A673 (cell line): ENCODE data around the gene PIAS4.

ENCODE experiments used
- EZH2 ChIP-seq: fragments of 200-600 bp; sonication (generic); IDR thresholded peaks from 2 replicates; pipeline ENCODE4 v1.6.1; 2017; ENCODE audit warnings: borderline replicate concordance, low read depth, mild to moderate bottlenecking, mixed read lengths, antibody characterized with exemption, low read length; ENCODE audit not compliant: poor library complexity, severe bottlenecking
- TF ChIP-seq, protein P1 (sequence below): fragments of 300-800, 200-600 bp; sonication (generic); conservative IDR thresholded peaks from 2 replicates; pipeline ENCODE4 v1.5.1; 2017; ENCODE audit warnings: low read depth, mild to moderate bottlenecking, antibody characterized with exemption, low read length, moderate library complexity, mixed read lengths

- TF ChIP-seq, protein P1, sequence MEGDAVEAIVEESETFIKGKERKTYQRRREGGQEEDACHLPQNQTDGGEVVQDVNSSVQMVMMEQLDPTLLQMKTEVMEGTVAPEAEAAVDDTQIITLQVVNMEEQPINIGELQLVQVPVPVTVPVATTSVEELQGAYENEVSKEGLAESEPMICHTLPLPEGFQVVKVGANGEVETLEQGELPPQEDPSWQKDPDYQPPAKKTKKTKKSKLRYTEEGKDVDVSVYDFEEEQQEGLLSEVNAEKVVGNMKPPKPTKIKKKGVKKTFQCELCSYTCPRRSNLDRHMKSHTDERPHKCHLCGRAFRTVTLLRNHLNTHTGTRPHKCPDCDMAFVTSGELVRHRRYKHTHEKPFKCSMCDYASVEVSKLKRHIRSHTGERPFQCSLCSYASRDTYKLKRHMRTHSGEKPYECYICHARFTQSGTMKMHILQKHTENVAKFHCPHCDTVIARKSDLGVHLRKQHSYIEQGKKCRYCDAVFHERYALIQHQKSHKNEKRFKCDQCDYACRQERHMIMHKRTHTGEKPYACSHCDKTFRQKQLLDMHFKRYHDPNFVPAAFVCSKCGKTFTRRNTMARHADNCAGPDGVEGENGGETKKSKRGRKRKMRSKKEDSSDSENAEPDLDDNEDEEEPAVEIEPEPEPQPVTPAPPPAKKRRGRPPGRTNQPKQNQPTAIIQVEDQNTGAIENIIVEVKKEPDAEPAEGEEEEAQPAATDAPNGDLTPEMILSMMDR, result no peak
- TF ChIP-seq EZH2, result no peak
These were observed 22.5 kb upstream of the PIAS4 start, which contains the start of gene EEF2 for GRCh38 chr19:3984908-3985642.
